Measurements from ENCODE around the gene CHERP.

DNA sequence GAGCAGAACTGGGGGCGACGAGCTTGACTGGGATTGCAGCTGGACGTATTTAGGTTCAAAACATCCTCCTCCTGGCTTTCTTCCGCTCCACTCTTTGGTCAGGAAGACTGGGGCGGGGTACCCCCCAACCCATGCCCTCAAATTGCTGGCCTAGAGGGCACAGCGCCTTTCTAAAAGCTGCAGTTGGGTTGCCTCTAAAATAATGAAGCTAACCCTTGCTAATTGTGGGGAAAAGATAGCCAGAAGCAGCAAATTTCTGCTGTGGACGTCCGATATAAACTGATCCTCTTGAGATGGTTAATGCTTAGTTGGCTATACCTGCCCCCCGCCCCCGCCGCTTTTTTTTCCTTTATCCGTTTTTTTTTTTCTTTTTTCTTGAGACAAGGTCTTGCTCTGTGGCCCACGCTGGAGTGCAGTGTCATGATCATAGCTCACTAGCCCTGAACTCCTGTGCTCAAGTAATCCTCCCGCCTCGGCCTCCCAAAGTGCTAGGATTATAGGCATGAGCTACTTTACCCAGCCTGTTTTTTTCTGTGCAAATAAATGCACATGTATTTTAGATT is 754 bp upstream of the CHERP start:
- TF ChIP-seq RNF2 (IDR thresholded peaks at IDR 0.05; ENCODE audit: borderline replicate concordance, low read depth) (no peak), JUN (IDR thresholded peaks at IDR 0.05) (no peak), ESRRA (IDR thresholded peaks at IDR 0.05; ENCODE audit: borderline replicate concordance, low read length) (no peak)
- TF ChIP-seq, protein P1, sequence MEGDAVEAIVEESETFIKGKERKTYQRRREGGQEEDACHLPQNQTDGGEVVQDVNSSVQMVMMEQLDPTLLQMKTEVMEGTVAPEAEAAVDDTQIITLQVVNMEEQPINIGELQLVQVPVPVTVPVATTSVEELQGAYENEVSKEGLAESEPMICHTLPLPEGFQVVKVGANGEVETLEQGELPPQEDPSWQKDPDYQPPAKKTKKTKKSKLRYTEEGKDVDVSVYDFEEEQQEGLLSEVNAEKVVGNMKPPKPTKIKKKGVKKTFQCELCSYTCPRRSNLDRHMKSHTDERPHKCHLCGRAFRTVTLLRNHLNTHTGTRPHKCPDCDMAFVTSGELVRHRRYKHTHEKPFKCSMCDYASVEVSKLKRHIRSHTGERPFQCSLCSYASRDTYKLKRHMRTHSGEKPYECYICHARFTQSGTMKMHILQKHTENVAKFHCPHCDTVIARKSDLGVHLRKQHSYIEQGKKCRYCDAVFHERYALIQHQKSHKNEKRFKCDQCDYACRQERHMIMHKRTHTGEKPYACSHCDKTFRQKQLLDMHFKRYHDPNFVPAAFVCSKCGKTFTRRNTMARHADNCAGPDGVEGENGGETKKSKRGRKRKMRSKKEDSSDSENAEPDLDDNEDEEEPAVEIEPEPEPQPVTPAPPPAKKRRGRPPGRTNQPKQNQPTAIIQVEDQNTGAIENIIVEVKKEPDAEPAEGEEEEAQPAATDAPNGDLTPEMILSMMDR (IDR thresholded peaks at IDR 0.05) = no peak
- TF ChIP-seq, protein P2, sequence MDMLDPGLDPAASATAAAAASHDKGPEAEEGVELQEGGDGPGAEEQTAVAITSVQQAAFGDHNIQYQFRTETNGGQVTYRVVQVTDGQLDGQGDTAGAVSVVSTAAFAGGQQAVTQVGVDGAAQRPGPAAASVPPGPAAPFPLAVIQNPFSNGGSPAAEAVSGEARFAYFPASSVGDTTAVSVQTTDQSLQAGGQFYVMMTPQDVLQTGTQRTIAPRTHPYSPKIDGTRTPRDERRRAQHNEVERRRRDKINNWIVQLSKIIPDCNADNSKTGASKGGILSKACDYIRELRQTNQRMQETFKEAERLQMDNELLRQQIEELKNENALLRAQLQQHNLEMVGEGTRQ (IDR thresholded peaks at IDR 0.05) = no peak
